ENCODE results near the gene IFT122. TPM values are rescaled to one million over a fixed set of nuclear protein-coding genes. Genes with fewer than 3 reads are reported as not detected.
"Not testable (repeated sequence)": the region's sequence is repeated elsewhere in the genome, so short reads cannot be mapped to it uniquely, and the experiment has no call there.

The IFT122 gene
- total RNA-seq, 1 donor from 2014 or later, result 19.2 TPM

DNA sequence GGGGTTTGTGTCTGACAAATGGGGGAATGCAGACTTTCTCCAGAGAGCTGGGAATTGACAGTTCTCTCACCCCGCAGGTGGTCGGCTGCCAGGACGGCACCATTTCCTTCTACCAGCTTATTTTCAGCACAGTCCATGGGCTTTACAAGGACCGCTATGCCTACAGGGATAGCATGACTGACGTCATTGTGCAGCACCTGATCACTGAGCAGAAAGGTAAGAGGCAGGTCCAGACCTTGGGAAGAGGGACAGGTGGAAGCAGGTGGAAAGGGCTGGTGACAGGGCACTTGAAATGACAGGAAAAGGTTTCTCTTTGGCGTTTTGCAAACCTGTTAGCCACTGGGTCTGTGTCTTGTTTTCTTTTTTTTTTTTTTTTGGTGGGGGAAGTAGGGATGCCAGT, 36.6 kb downstream of the IFT122 start:
- POLR2A ChIA-PET, result no interaction called here

DNA sequence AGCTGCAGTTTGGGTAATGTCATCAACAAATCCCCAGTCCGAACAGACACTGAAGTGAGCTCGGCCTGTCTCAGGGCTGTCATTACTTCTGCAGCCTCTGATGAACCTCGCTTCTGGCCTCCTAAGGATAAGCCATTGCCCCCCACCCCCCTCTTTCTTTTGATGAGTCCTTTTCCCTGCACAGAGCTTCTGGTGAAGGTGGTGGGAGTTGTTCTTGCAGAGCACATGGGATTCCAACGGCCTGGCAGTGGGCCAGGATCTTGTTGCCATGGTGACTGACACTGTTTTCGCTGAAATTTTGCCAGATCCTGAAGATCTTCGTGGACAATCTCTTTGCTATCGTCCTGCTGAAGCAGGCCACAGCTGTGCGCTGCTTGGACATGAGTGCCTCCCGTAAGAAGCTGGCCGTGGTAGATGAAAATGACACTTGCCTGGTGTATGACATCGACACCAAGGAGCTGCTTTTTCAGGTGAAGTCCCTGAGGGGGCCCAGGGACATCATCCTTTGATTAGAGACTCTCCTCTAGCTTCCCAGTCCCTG, 41.3 kb downstream of the IFT122 start:
- H3K36me3 Mint-ChIP-seq (ENCODE audit: low read depth), result peaks cover 53% of the 10 kb centered on the region
- POLR2A ChIA-PET; H3K27ac Mint-ChIP-seq; H3K9me3 Mint-ChIP-seq; H3K4me3 Mint-ChIP-seq; ATAC-seq (ENCODE audit: low read depth); intact Hi-C loops (cut with micrococcal nuclease); H3K27me3 Mint-ChIP-seq; H3K4me1 Mint-ChIP-seq; DNase-seq: not testable (repeated sequence)
- CTCF ChIA-PET, result interaction anchor here (1.8 kb wide), 1 partner anchor 9 kb away, joined by 8 read pairs; no protein-coding TSS in a partner anchor

More for the DNA sequence above, 36.6 kb downstream of the IFT122 start:
- no peak overlapping the region for H3K4me3 Mint-ChIP-seq
- no peaks in the 10 kb centered on the region for H3K4me1 Mint-ChIP-seq
- no peaks in the 10 kb centered on the region for H3K27me3 Mint-ChIP-seq
- intact Hi-C loops (cut with micrococcal nuclease), result no loop called here
- CTCF ChIA-PET, result interaction anchor here (1.2 kb wide), 1 partner anchor 14 kb away, joined by 4 read pairs; no protein-coding TSS in a partner anchor
- H3K9me3 Mint-ChIP-seq, result no peaks in the 10 kb centered on the region
- TF ChIP-seq, protein P1, sequence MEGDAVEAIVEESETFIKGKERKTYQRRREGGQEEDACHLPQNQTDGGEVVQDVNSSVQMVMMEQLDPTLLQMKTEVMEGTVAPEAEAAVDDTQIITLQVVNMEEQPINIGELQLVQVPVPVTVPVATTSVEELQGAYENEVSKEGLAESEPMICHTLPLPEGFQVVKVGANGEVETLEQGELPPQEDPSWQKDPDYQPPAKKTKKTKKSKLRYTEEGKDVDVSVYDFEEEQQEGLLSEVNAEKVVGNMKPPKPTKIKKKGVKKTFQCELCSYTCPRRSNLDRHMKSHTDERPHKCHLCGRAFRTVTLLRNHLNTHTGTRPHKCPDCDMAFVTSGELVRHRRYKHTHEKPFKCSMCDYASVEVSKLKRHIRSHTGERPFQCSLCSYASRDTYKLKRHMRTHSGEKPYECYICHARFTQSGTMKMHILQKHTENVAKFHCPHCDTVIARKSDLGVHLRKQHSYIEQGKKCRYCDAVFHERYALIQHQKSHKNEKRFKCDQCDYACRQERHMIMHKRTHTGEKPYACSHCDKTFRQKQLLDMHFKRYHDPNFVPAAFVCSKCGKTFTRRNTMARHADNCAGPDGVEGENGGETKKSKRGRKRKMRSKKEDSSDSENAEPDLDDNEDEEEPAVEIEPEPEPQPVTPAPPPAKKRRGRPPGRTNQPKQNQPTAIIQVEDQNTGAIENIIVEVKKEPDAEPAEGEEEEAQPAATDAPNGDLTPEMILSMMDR (IDR thresholded peaks at IDR 0.05), result no peak
- ATAC-seq (ENCODE audit: low read depth) (no peak), DNase-seq (no peak)
- no peak overlapping the region for H3K27ac Mint-ChIP-seq
- peaks cover 44% of the 10 kb centered on the region for H3K36me3 Mint-ChIP-seq (ENCODE audit: low read depth)

DNA sequence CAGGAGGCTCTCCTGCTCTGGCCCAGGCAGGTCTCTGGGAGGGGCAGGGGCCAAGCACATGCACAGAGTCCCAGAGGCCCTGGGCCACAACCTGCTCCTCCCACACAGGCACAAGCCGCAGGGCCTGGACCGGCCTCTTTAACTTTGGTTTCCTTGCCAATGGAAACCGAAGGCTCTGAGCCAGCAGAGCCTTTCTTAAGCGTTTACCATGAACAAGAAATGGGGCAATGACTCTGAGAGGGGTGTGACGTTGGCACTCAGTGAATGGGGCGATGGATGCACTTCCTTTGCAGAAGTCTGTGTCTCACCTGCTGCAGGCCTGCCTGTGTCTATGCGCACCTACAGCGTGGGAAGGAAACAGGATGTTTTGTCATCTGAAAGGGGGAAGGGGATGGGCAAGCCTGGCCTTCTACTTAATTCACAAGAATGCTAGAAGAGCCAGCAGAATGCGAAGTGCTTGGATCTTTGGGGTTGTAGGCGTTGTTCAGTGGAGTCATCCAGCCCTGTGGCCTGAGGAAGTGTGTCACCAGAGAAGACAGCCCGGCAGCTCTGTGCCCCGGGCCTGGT, 41.8 kb downstream of the IFT122 start:
- intact Hi-C loops (cut with micrococcal nuclease), result no loop called here
- no peaks in the 10 kb centered on the region for H3K9me3 Mint-ChIP-seq
- ATAC-seq (ENCODE audit: low read depth) (no peak), DNase-seq (no peak)
- H3K36me3 Mint-ChIP-seq (ENCODE audit: low read depth), result peaks cover 47% of the 10 kb centered on the region
- no peaks in the 10 kb centered on the region for H3K27me3 Mint-ChIP-seq
- CTCF ChIA-PET, result interaction anchor here (0.5 to 1.8 kb wide), 2 partner anchors 8 to 345 kb away, joined by 4 to 8 read pairs; no protein-coding TSS in a partner anchor
- no peaks in the 10 kb centered on the region for H3K4me1 Mint-ChIP-seq
- H3K4me3 Mint-ChIP-seq, result no peak overlapping the region
- POLR2A ChIA-PET, result no interaction called here
- no peak overlapping the region for H3K27ac Mint-ChIP-seq
- TF ChIP-seq, protein P1 (IDR thresholded peaks at IDR 0.05), result no peak

DNA sequence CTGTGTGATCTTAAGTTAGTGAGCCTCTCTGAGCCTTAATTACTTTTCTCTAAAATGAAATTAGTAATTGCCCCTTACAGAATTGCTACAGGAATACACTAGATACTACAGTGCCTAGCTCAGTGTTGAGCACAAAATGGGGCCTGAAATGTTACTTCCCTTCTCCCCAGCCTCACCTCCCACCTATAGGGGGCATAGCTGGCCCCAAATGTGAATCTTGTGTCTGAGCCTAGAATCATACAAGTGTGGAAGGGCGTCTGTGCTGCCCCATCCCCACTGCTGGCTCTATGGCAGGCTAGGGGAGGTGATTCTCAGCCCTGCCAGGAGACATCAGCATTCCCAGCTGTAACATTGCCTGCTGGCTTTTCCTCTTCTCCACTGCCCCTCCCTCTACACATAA, 42.7 kb downstream of the IFT122 start:
- H3K4me1 Mint-ChIP-seq, result no peaks in the 10 kb centered on the region
- intact Hi-C loops (cut with micrococcal nuclease), result no loop called here
- POLR2A ChIA-PET, result no interaction called here
- no peak overlapping the region for H3K4me3 Mint-ChIP-seq
- no peaks in the 10 kb centered on the region for H3K27me3 Mint-ChIP-seq
- CTCF ChIA-PET, result interaction anchor here (0.5 kb wide), 1 partner anchor 344 kb away, joined by 4 read pairs; no protein-coding TSS in a partner anchor
- DNase-seq (no peak), ATAC-seq (ENCODE audit: low read depth) (no peak)
- no peaks in the 10 kb centered on the region for H3K9me3 Mint-ChIP-seq
- TF ChIP-seq, protein P1 (IDR thresholded peaks at IDR 0.05), result no peak
- H3K36me3 Mint-ChIP-seq (ENCODE audit: low read depth), result peaks cover 39% of the 10 kb centered on the region
- H3K27ac Mint-ChIP-seq, result no peak overlapping the region

DNA sequence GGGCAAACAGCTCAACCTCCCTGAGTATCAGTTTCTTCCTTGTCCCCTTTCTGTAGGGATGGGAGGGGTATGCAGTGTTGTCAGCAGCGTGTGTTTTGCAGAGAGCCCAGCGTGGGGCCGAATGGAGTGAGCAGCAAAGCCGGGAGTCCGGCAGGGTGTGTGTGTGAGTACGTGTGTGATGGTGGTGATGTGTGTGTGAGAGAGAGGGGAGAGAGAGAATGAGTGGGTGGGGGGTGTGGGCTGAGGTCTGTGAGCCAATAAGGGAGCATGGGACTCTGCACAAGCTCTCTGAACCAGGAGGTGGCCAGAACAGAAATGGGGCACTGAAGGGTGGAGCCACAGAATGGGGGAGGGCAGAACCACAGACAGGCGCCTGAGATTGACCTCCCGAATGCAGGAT, 43.8 kb downstream of the IFT122 start:
- peaks cover 34% of the 10 kb centered on the region for H3K36me3 Mint-ChIP-seq (ENCODE audit: low read depth)
- TF ChIP-seq, protein P1 (IDR thresholded peaks at IDR 0.05), result no peak
- no peak overlapping the region for H3K27ac Mint-ChIP-seq
- H3K4me3 Mint-ChIP-seq, result no peak overlapping the region
- H3K4me1 Mint-ChIP-seq, result no peaks in the 10 kb centered on the region
- CTCF ChIA-PET, result no interaction called here
- intact Hi-C loops (cut with micrococcal nuclease), result no loop called here
- ATAC-seq (ENCODE audit: low read depth) (no peak), DNase-seq (no peak)
- POLR2A ChIA-PET, result no interaction called here
- no peaks in the 10 kb centered on the region for H3K27me3 Mint-ChIP-seq
- no peaks in the 10 kb centered on the region for H3K9me3 Mint-ChIP-seq

DNA sequence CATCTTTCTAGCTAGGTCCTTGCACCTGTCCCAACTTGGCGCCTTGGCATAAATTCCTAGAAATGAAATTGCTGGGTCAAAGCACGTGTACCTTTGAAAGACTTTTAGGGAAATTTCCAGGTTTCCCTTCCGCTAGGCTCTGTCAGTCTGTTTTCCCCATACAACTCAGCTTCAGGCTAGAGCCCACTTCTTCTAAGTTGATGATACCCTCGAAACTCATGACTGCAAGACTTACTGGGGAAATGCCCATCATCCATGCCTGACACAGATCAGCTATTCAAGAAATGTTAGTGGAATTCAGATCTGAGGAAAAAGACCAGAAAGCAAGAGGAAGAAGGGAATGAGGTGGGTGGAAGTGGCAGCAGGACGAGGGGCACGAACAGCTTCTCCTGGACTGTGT, 45.1 kb downstream of the IFT122 start:
- DNase-seq; intact Hi-C loops (cut with micrococcal nuclease); H3K4me3 Mint-ChIP-seq; H3K9me3 Mint-ChIP-seq; ATAC-seq (ENCODE audit: low read depth); H3K27ac Mint-ChIP-seq; H3K4me1 Mint-ChIP-seq; H3K27me3 Mint-ChIP-seq; POLR2A ChIA-PET: not testable (repeated sequence)
- peaks cover 29% of the 10 kb centered on the region for H3K36me3 Mint-ChIP-seq (ENCODE audit: low read depth)
- CTCF ChIA-PET, result interaction anchor here (1.0 kb wide), 1 partner anchor 449 kb away, joined by 3 read pairs; no protein-coding TSS in a partner anchor
